NCI-H345 (cell line): Measurements from ENCODE around the gene ACVRL1.

Experiments
- DNase-seq: peaks from one replicate; lab custom pipeline; 2025; lab: John Stamatoyannopoulos, UW

The ACVRL1 gene

DNA sequence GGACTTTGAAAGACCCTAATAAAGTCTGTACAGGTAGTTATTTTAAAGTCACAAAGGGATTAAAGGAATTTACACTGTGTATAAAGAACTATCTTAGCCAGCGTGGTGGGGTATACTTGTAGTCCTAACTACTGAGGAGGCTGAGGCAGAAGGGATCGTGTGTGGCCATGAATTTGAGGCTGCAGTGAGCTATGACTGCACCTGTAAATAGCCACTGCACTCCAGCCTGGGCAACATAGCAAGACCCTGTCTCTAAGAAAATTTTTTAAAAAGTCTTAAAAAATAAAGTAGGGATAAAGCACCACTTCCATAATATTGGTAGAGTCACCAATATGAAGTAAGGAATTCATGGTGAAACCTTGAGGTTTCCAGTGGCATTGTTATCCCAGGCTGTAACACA lies 62.3 kb downstream of the ACVRL1 start:
- DNase-seq = no peak

DNA sequence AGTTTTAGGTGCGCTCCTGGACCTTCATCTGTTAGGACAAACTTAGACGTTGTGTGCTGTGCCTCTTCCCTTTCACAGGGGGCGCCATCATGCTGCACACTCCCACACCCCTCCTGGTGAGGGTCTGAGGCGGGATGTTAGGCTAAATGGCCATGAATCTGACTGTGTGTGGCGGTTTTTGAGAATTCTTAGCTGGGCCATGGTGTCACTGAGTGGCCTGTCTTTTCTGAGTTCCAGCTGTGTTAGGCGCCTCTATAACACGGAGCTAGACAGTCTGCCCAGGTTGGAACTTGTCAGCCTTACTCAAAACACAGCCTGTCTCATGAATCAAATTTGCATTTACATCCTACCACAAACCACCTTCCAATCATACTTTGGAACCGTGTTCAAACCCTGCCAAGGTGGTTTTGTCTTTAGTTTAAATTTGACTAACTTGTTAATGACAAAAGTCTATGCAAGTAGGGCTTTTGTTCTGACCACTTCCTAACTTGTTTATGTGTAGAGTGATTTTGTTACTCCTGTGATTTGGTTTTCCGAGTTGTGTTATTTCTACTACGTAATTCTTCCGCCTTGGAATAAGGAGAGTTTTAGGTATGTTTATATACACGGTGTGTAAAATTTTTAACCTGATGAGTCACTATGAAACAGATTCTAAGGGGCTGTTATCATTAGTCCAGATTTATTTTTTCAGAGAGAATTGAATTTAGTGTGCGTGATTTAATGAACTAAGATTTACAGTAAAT lies 63.8 kb downstream of the ACVRL1 start:
- no peak for DNase-seq

DNA sequence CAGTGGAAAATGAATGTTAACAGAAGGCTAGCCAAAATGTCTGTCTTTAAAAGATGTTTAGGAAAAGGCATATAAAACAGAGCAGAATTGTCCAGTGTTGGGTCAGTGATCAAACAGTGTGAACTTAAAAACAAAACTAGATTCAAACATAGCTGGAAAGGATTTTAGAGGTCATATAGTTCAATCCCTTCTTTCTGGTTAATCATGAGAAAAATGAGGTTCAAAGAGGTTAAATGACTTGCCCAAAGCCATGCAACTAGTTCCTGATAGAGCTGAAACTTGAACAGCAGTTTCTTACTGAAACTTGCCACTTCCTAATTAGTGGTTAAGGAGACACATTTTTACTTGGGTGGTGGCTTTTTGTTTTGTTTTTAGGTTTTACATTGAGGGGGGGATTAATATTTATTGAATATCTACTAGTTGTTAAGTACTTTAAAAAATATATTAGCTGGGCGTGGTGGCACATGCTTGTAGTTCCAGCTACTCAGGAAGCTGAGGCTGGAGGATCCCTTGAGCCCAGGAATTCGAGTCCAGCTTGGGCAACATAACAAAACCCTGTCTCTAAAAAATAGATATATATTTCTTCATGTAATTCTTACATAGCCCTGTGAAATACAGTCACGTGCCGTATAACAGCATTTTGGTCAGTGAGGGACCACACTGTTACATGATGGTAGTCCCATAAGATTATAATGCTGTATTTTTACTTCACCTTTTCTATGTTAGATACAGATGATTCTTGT lies 64.5 kb downstream of the ACVRL1 start:
- no peak for DNase-seq

DNA sequence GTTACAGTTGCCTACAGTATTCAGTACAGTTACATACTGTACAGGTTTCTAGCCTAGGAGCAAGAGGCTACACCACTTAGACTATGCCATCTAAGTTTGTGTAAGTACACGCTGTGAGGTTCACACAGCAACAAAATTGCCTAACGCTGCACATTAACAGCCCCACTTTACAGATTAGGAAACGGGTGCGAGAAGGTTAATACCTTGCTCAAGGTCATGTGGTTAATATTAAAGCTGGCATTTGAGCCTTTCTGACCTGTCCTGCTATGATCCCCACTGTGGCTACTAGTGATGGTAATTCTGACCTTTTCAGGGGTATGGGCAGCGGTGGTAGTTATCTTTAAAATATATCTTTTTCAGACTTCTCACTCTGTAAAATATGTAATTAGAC lies 65.1 kb downstream of the ACVRL1 start:
- DNase-seq = no peak

DNA sequence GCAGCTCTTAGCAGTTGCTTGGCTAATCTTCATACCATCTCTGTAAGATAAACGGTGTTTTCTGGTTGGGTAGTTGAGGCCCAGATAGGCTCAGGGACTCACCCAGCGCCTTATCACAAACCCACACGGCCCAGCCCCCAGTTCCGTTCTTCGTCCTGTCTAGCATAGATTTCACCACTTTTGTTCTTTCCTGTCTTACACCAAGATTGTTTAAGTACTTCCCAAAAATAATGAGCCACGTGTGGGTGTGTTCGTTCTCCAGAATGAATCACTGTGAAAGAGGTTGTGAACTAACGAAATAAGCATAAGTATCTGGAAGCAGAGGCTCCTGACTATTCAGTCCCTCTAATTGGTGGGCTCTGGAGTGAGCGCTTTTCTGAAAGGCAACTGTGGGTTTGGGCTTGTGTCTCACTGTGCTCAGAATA lies 65.6 kb downstream of the ACVRL1 start:
- no peak for DNase-seq
